A549 (cell line): ENCODE data around the gene ATP5F1C. TPM values are rescaled to one million over a fixed set of nuclear protein-coding genes. Genes with fewer than 3 reads are reported as not detected.

Experiments used
- ATAC-seq, 2 experiments: fragments of 200-7000 bp in 1 of 2; fragments of >200 bp in 1 of 2; cut with Nextera tagmentation in 1 of 2; cut with Tn5 transposase in 1 of 2; 3 replicates each; pipeline versions ENCODE4 v1.8.0 to v1.9.1; 2018 to 2020; ENCODE audit warnings: mild to moderate bottlenecking in 1 of 2, moderate library complexity in 1 of 2
- CTCF ChIA-PET: fragments of 300-600 bp; sonication (Branson Sonifier 250); formaldehyde crosslinking; extraction: SDS; loops from one replicate; lab custom pipeline; 2021; ENCODE audit warnings: antibody characterized with exemption, inconsistent platforms; lab: Yijun Ruan, JAX
- POLR2A ChIA-PET: fragments of 350-600 bp; formaldehyde crosslinking; extraction: SDS; loops from one replicate; lab custom pipeline; 2021; ENCODE audit warnings: antibody characterized with exemption, inconsistent platforms; lab: Yijun Ruan, JAX
- DNase-seq, 2 experiments: peaks; one replicate each; pipeline versions ENCODE4 v3.0.0 to v3.0.0-alpha.2; 2011 to 2016; ENCODE audit warnings: low read depth in 1 of 2, low spot score in 1 of 2
- FAIRE-seq: peaks from 2 replicates; lab custom pipeline; 2011; peaks lifted over from hg19 to GRCh38; lab: Jason Lieb, UNC
- H3K27ac ChIP-seq, 2 experiments: fragments of >200 bp; sonication (Bioruptor Twin); formaldehyde crosslinking; 3 replicates each; pipeline ENCODE4 v1.5.1; 2016 to 2017
- H3K4me1 ChIP-seq: fragments of >200 bp; sonication (Bioruptor Twin); formaldehyde crosslinking; 3 replicates; pipeline ENCODE4 v1.6.1; 2016
- H3K4me2 ChIP-seq: fragments of >200 bp; sonication (Bioruptor Twin); formaldehyde crosslinking; 3 replicates; pipeline ENCODE4 v1.6.1; 2016
- H3K4me3 ChIP-seq: fragments of >200 bp; sonication (Bioruptor Twin); formaldehyde crosslinking; 3 replicates; pipeline ENCODE4 v1.5.1; 2016
- H3K9me3 ChIP-seq: fragments of >200 bp; sonication (Bioruptor Twin); formaldehyde crosslinking; 3 replicates; pipeline ENCODE4 v1.6.1; 2016
- CBX2 ChIP-seq: fragments of 200-600 bp; sonication (generic); IDR thresholded peaks from 2 replicates; pipeline ENCODE4 v1.6.1; 2016; ENCODE audit warnings: low read depth, mild to moderate bottlenecking, borderline replicate concordance
- CBX8 ChIP-seq: fragments of 200-600 bp; sonication (generic); IDR thresholded peaks from 2 replicates; pipeline ENCODE4 v1.6.1; 2016
- EHF ChIP-seq: fragments of 250-450 bp; sonication (Bioruptor Pico); IDR thresholded peaks from 2 replicates; pipeline ENCODE4 v1.5.0; 2020; ENCODE audit warnings: mild to moderate bottlenecking
- EHMT2 ChIP-seq: fragments of 200-600 bp; sonication (generic); IDR thresholded peaks from 2 replicates; pipeline ENCODE4 v1.6.1; 2016; ENCODE audit warnings: antibody characterized with exemption, low read depth, mild to moderate bottlenecking, moderate library complexity
- ESRRA ChIP-seq: fragments of 150-350 bp; IDR thresholded peaks from 2 replicates; pipeline ENCODE4 v1.6.1; 2014; ENCODE audit warnings: mild to moderate bottlenecking, low read length, borderline replicate concordance
- FOXS1 ChIP-seq: fragments of 250-450 bp; sonication (Bioruptor Pico); IDR thresholded peaks from 2 replicates; pipeline ENCODE4 v1.5.0; 2020; ENCODE audit warnings: mild to moderate bottlenecking, moderate library complexity
- JUN ChIP-seq, 2 experiments: fragments of >200 bp; sonication (Bioruptor Twin); formaldehyde crosslinking; IDR thresholded peaks; 2 replicates in 1 of 2; 3 replicates in 1 of 2; pipeline ENCODE4 v1.6.1; 2016 to 2017
- JUNB ChIP-seq: fragments of >200 bp; sonication (Bioruptor Twin); formaldehyde crosslinking; IDR thresholded peaks from 2 replicates; pipeline ENCODE4 v1.6.1; 2016
- KDM5A ChIP-seq: fragments of 200-600 bp; sonication (generic); IDR thresholded peaks from 2 replicates; pipeline ENCODE4 v1.6.1; 2016; ENCODE audit warnings: antibody characterized with exemption, mild to moderate bottlenecking
- MAFK ChIP-seq: fragments of 450-650 bp; IDR thresholded peaks from 2 replicates; pipeline ENCODE4 v1.6.1; 2014; ENCODE audit not compliant: partially characterized antibody
- MYC ChIP-seq: IDR thresholded peaks from 2 replicates; pipeline ENCODE4 v1.6.1; 2012; ENCODE audit warnings: mild to moderate bottlenecking, inconsistent platforms, low read length, improper control_type of control experiment, borderline replicate concordance
- PHF8 ChIP-seq: fragments of 200-600 bp; sonication (generic); IDR thresholded peaks from 2 replicates; pipeline ENCODE4 v1.6.1; 2016; ENCODE audit warnings: low read depth, mild to moderate bottlenecking, antibody characterized with exemption, moderate library complexity, borderline replicate concordance
- RCOR1 ChIP-seq: fragments of 150-350 bp; IDR thresholded peaks from 2 replicates; pipeline ENCODE4 v1.6.1; 2014; ENCODE audit warnings: antibody characterized with exemption, low read length, low read depth
- TFCP2L1 ChIP-seq: fragments of 250-450 bp; sonication (Bioruptor Pico); IDR thresholded peaks from 2 replicates; pipeline ENCODE4 v1.5.0; 2021; ENCODE audit warnings: mild to moderate bottlenecking
- ZC3H11A ChIP-seq: fragments of 450-650 bp; IDR thresholded peaks from 2 replicates; pipeline ENCODE4 v1.6.1; 2014; ENCODE audit warnings: antibody characterized with exemption, mild to moderate bottlenecking
- ZNF302 ChIP-seq: fragments of 250-450 bp; sonication (Bioruptor Pico); IDR thresholded peaks from 2 replicates; pipeline ENCODE4 v1.9.0; 2021; ENCODE audit warnings: inconsistent platforms, mild to moderate bottlenecking, moderate library complexity
- WGBS: methylation state at CpG from one replicate; pipeline ENCODE4 v1.1.6; 2017; ENCODE audit errors: missing lambda C conversion rate; 5-methylcytosine and 5-hydroxymethylcytosine counted together
- polyA plus RNA-seq, 4 experiments: library from polyadenylated mRNA; depleted of rRNA in 3 of 4; stranded (reverse); fragments of >200 nt; fragmentation: RNase III in 1 of 4; extraction: RNeasy Plus Mini Kit Qiagen cat#74134 plus additional on column Dnase treatment in 1 of 4; gene quantifications; 2 replicates in 3 of 4; 3 replicates in 1 of 4; pipeline ENCODE4 v1.2.3, GENCODE V29; 2011 to 2017
- TF ChIP-seq, protein P1 (sequence below): fragments of >200 bp; sonication (Bioruptor Twin); formaldehyde crosslinking; IDR thresholded peaks from 2 replicates; pipeline ENCODE4 v1.6.1; 2016
- TF ChIP-seq, protein P2 (sequence below): IDR thresholded peaks from 2 replicates; pipeline ENCODE4 v1.6.1; 2012; ENCODE audit warnings: low read depth, borderline replicate concordance
- TF ChIP-seq, protein P3 (sequence below): fragments of 250-450 bp; sonication (Bioruptor Pico); IDR thresholded peaks from 2 replicates; pipeline ENCODE4 v1.5.0; 2021; ENCODE audit warnings: mild to moderate bottlenecking, moderate library complexity, borderline replicate concordance
- TF ChIP-seq, protein P4 (sequence below): fragments of 150-350 bp; IDR thresholded peaks from 2 replicates; pipeline ENCODE4 v1.6.1; 2014; ENCODE audit warnings: low read depth, mild to moderate bottlenecking, low read length

Gene ATP5F1C
- polyA plus RNA-seq, 2 of the 4 experiments (the other 2 are of a cell fraction), result 447 to 532 TPM

DNA sequence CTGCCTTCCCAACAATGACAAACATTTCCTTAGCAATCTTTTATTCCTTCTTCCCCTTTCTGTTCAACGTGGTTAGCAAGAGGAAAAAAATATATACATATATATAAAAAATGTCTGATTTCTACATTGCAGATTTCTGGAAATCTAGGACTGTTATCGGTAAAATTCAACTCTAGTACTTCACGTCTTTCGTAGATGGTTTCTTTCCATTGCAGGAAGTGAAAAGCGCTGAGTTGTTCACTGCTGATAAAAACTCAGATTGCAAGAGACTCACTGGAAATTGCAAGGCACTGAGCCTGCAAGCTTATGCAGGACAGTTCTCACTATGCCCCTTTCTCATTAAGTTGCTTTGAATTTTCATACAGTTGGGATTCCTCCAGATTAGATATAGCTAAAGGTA lies 24.0 kb upstream of the ATP5F1C start:
- TF ChIP-seq PHF8, result no peak
- TF ChIP-seq, protein P1, sequence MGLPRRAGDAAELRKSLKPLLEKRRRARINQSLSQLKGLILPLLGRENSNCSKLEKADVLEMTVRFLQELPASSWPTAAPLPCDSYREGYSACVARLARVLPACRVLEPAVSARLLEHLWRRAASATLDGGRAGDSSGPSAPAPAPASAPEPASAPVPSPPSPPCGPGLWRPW, result no peak
- no peak for TF ChIP-seq ESRRA
- no peak for TF ChIP-seq JUNB
- TF ChIP-seq, protein P2, sequence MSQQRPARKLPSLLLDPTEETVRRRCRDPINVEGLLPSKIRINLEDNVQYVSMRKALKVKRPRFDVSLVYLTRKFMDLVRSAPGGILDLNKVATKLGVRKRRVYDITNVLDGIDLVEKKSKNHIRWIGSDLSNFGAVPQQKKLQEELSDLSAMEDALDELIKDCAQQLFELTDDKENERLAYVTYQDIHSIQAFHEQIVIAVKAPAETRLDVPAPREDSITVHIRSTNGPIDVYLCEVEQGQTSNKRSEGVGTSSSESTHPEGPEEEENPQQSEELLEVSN, result no peak
- TF ChIP-seq, protein P3, sequence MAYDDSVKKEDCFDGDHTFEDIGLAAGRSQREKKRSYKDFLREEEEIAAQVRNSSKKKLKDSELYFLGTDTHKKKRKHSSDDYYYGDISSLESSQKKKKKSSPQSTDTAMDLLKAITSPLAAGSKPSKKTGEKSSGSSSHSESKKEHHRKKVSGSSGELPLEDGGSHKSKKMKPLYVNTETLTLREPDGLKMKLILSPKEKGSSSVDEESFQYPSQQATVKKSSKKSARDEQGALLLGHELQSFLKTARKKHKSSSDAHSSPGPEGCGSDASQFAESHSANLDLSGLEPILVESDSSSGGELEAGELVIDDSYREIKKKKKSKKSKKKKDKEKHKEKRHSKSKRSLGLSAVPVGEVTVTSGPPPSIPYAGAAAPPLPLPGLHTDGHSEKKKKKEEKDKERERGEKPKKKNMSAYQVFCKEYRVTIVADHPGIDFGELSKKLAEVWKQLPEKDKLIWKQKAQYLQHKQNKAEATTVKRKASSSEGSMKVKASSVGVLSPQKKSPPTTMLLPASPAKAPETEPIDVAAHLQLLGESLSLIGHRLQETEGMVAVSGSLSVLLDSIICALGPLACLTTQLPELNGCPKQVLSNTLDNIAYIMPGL, result no peak
- TF ChIP-seq EHF (CRISPR knock-in tag), result no peak
- FAIRE-seq, result no peak

DNA sequence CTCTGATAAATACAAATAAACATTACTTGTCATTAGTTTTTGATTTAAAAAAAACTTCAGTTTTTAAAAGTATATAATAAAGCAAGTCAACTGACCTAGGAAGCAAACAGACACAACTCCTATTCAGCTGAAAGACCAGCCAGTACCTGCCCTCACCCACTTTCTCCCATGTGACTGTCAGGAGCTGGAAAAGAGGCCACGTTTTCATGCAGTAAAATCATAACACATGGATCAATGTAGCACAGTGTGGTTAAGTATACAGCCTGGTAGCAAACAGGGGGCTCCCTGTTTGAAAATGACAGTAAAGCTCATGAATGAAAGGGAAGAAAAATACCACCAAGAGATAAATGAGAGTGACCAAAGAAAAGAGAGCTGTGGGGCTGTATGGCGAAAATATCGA lies 21.7 kb upstream of the ATP5F1C start:
- WGBS, result 90% methylated on average over 3 of the region's 3 CpGs
- Histone ChIP-seq H3K27ac (no peak overlapping the region), H3K4me2 (no peak overlapping the region), H3K9me3 (no peaks in the 10 kb centered on the region), H3K4me1 (no peaks in the 10 kb centered on the region), H3K4me3 (no peak overlapping the region)
- TF ChIP-seq RCOR1, result no peak
- ATAC-seq (no peak), DNase-seq (no peak), FAIRE-seq (no peak)
- ChIA-PET CTCF (interaction anchor here (0.7 to 1.4 kb wide), 4 partner anchors 8 to 1546 kb away, joined by 3 read pairs; no protein-coding TSS in a partner anchor), POLR2A (interaction anchor here (1.3 kb wide), 1 partner anchor 22 kb away, joined by 4 read pairs; the partner anchor contains the start of genes ATP5F1C and KIN)

More for the DNA sequence above, 24.0 kb upstream of the ATP5F1C start:
- Histone ChIP-seq H3K4me3 (no peak overlapping the region), H3K4me2 (no peak overlapping the region), H3K9me3 (no peaks in the 10 kb centered on the region), H3K27ac (no peak overlapping the region), H3K4me1 (no peaks in the 10 kb centered on the region)
- ATAC-seq (no peak), DNase-seq (no peak)
- WGBS, result 90% methylated on average over 5 of the region's 5 CpGs
- ChIA-PET CTCF (interaction anchor here (1.1 kb wide), 1 partner anchor 13 kb away, joined by 3 read pairs; no protein-coding TSS in a partner anchor), POLR2A (interaction anchor here (0.6 kb wide), 1 partner anchor 232 kb away, joined by 3 read pairs; no protein-coding TSS in a partner anchor)

DNA sequence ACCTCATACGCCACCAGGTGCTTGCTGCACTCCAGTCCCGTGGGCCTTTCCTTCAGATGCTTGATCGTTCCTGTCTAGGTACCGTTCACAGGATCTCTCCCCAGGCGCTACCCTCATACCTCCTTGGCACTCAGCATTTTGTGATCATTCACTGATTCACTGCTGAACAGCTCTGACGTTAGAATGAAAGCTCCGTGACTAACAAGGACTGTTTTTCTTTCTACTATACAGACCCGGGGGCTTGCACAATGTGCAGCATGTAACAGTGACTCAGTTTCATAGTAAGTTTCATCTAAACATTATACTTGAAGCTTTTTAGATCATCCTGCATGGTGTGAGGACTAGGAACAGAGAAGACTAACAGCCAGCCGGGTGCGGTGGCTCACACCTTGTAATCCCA lies 20.8 kb upstream of the ATP5F1C start:
- no peak overlapping the region for H3K4me2 ChIP-seq
- POLR2A ChIA-PET, result interaction anchor here (1.3 kb wide), 1 partner anchor 21 kb away, joined by 4 read pairs; the partner anchor contains the start of genes ATP5F1C and KIN
- 90% methylated on average over 10 of the region's 10 CpGs for WGBS
- TF ChIP-seq FOXS1, result no peak
- TF ChIP-seq CBX8, result no peak
- TF ChIP-seq, protein P4, sequence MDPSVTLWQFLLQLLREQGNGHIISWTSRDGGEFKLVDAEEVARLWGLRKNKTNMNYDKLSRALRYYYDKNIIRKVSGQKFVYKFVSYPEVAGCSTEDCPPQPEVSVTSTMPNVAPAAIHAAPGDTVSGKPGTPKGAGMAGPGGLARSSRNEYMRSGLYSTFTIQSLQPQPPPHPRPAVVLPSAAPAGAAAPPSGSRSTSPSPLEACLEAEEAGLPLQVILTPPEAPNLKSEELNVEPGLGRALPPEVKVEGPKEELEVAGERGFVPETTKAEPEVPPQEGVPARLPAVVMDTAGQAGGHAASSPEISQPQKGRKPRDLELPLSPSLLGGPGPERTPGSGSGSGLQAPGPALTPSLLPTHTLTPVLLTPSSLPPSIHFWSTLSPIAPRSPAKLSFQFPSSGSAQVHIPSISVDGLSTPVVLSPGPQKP, result no peak
- no peak for TF ChIP-seq MYC
- no peak for TF ChIP-seq TFCP2L1 (CRISPR knock-in tag)
- no peak for TF ChIP-seq EHMT2
- no peak for TF ChIP-seq JUN (IDR thresholded peaks at IDR 0.05)
- no peak for TF ChIP-seq ZC3H11A
- no peak for TF ChIP-seq MAFK
- TF ChIP-seq KDM5A, result no peak
- TF ChIP-seq ZNF302, result no peak
- TF ChIP-seq CBX2, result no peak
- TF ChIP-seq, all 56 proteins: peak for 0
- no peak for ATAC-seq
- CTCF ChIA-PET, result interaction anchor here (0.8 to 1.6 kb wide), 4 partner anchors 9 to 242 kb away, joined by 3 to 4 read pairs (median 3); no protein-coding TSS in a partner anchor
- no peaks in the 10 kb centered on the region for H3K4me1 ChIP-seq
- no peak overlapping the region for H3K27ac ChIP-seq
- H3K4me3 ChIP-seq, result no peak overlapping the region
- no peak for FAIRE-seq
- no peak for DNase-seq
- H3K9me3 ChIP-seq, result no peaks in the 10 kb centered on the region
